ENCODE data around the gene FXYD5. TPM values are rescaled to one million over a fixed set of nuclear protein-coding genes. Genes with fewer than 3 reads are reported as not detected.

FXYD5 gene
- total RNA-seq, 1 donor from 2014 or later = 92.9 TPM

DNA sequence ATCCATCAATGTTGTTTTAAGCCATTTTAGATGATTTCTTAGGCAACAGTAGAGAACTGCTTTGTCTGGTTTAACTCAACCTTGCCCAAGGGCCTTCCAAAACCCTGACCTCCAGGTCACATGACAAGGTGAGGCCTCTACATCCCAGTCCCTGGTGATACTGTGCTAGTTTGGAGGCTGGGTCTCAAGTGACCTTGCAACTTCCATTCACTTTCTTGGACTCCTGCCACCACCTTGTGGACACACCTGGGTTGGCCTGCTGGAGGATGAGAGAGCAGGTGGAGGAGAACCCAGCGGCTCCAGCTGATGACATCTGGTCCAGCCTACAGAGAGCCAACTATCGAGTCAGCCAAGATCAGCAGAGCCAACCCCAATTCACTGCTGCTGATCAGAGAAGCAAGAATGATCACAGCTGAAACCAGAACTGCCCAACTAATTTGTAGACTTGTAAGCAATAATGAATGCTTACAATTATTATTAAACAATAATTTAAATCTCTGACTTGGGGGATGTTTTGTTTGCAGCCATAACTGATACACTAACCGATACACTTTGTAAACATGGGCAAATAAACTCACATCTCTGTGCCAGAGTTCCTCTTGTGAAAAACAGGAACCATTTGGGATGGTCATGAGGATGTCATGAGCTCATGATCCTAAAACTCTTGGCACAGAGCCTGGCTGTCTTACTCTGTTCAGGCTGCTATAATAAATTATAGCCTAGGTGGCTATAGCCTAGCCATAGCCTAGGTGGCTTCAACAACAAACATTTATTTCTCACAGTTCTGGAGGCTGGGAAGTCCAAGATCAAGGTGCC lies 62.5 kb downstream of the FXYD5 start:
- intact Hi-C loops (cut with DNase I) = no loop called here
- ATAC-seq (peak; percentile 70), DNase-seq (ENCODE audit: low spot score) (no peak)

DNA sequence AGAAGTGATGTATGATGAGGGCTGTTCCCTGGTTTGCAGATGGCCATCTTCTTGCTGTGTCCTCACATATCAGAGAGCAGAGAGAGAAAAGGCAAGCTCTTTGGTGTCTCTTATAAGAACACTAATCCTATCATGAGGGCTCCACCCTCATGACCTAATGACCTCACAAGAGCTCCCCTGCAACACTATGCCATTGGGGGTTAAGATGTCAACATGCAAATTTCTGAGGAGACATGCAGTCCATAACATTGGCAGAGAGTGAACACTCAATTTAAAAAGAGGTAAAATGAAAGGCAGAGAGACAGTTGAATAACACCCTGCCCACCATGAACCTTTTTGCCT lies 63.1 kb downstream of the FXYD5 start:
- intact Hi-C loops (cut with DNase I) = no loop called here
- ATAC-seq (no peak), DNase-seq (ENCODE audit: low spot score) (no peak)

GRCh38 chr19:35219008-35219407 lies 64.5 kb downstream of the FXYD5 start:
- DNase-seq (ENCODE audit: low spot score) = no peak
- no peak for ATAC-seq
- intact Hi-C loops (cut with DNase I) = no loop called here

Other genes starting within 250 kb of the FXYD5 start
- gene ZNF30, start 227.8 kb upstream of the FXYD5 start, total RNA-seq = 6.2 TPM
- 9.0 TPM for gene ZNF792, start 190.5 kb upstream of the FXYD5 start, total RNA-seq
- 81.2 TPM for gene GRAMD1A, start 154.4 kb upstream of the FXYD5 start, total RNA-seq
- gene SCN1B, start 124.3 kb upstream of the FXYD5 start, total RNA-seq = 13.8 TPM
- gene HPN, start 113.0 kb upstream of the FXYD5 start, total RNA-seq = 1.1 TPM
- 24.1 TPM for gene FXYD3, start 38.9 kb upstream of the FXYD5 start, total RNA-seq
- 244 TPM for gene LGI4, start 19.7 kb upstream of the FXYD5 start, total RNA-seq
- gene FXYD1, start 15.9 kb upstream of the FXYD5 start, total RNA-seq = 460 TPM
- gene FXYD7, start 11.5 kb upstream of the FXYD5 start, total RNA-seq = 5.5 TPM
- gene FAM187B, start 74.0 kb downstream of the FXYD5 start, total RNA-seq = 0.31 TPM
- 9.3 TPM for gene LSR, start 94.3 kb downstream of the FXYD5 start, total RNA-seq
- 137 TPM for gene USF2, start 114.2 kb downstream of the FXYD5 start, total RNA-seq
- 8.9 TPM for gene HAMP, start 127.8 kb downstream of the FXYD5 start, total RNA-seq
- gene MAG, start 137.4 kb downstream of the FXYD5 start, total RNA-seq = 82.2 TPM
- gene CD22, start 174.5 kb downstream of the FXYD5 start, total RNA-seq = 23.8 TPM
- gene FFAR1, start 193.2 kb downstream of the FXYD5 start, total RNA-seq = not detected
- 0.76 TPM for gene FFAR3, start 203.7 kb downstream of the FXYD5 start, total RNA-seq
- 0.58 TPM for gene GPR42, start 216.3 kb downstream of the FXYD5 start, total RNA-seq